ENCODE measurements around the gene RALGPS1. TPM values are rescaled to one million over a fixed set of nuclear protein-coding genes. Genes with fewer than 3 reads are reported as not detected.
A peak's percentile ranks its signal among the peaks of the same experiment; 100 is the strongest.

Gene RALGPS1
- total and polyA plus RNA-seq, 8 donors: 4.7 to 150 (median 42.2) TPM

DNA sequence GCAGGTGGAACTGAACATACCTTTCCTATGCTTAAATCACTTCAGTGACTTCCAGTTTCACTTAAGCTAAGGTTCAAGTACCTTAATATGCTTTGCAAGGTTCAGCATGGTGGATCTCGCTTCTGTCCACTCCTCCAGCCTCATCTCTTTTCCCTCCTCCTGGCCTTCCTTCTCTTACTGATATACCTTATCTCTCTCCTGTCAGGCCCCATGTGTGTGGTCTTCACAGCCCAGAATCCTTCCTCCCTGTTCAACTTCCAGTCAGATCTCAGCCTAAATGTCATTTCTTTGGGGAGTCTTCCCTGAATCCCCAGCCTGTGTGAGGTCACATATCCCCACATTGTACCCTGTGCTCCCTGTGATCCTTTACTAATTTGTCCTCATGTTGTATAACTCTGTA lies 120.1 kb downstream of the RALGPS1 start:
- TF ChIP-seq POLR2AphosphoS5 (IDR thresholded peaks at IDR 0.05): no peak
- TF ChIP-seq CTCF (IDR thresholded peaks at IDR 0.05): no peak
- no peak for TF ChIP-seq POLR2A (IDR thresholded peaks at IDR 0.05)
- TF ChIP-seq EP300 (IDR thresholded peaks at IDR 0.05): no peak
- WGBS, 5 donors: 96 to 100% (median 100%) methylated on average over 1 of the region's 1 CpG
- no peaks in the 10 kb centered on the region for H3K27me3 ChIP-seq

DNA sequence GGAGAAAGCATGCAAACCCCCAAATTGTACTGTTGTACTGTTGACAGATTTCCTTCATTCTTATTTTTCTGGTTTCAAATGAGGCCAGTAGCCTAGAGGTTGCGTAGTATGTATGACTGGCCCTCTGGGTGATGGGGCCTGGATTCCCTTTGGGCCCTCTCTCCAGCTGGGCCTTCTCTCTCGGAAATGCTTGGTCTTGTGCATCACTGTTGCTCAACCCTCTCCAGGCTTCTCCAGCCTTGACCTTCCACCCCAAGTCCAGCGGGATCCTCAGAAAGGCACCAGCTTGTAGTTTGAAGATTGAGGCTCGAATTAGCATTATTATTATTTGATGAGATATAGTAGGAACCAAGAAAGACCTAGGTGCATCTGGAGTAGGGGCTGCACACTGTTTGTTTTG lies 120.8 kb downstream of the RALGPS1 start:
- Histone ChIP-seq H3K4me3 (no peak overlapping the region), H3K27me3 (no peaks in the 10 kb centered on the region), H3K27ac (peak overlapping the region in 4 of 5 donors; percentile 34 to 65 (median 49)), H3K9me3 (no peaks in the 10 kb centered on the region), H3K36me3 (no peaks in the 10 kb centered on the region), H3K4me1 (peaks cover 0 to 28% (median 12%) of the 10 kb centered on the region in 4 donors)
- intact Hi-C loops (cut with DNase I; ENCODE audit: low total_unique reads): no loop called here
- 76 to 89% (median 82%) methylated on average over 4 of the region's 4 CpGs for WGBS, 5 donors
- peak; percentile 14 to 43 (median 31) for TF ChIP-seq POLR2AphosphoS5 (IDR thresholded peaks at IDR 0.05)
- no peak for TF ChIP-seq CTCF (IDR thresholded peaks at IDR 0.05)
- no peak for DNase-seq

More for the DNA sequence above, 120.1 kb downstream of the RALGPS1 start:
- intact Hi-C loops (cut with DNase I; ENCODE audit: low total_unique reads): no loop called here
- Histone ChIP-seq H3K27ac (peak overlapping the region in 3 of 5 donors; percentile 13 to 65 (median 37)), H3K36me3 (no peaks in the 10 kb centered on the region), H3K4me3 (no peak overlapping the region), H3K9me3 (no peaks in the 10 kb centered on the region), H3K4me1 (peaks cover 0 to 28% (median 12%) of the 10 kb centered on the region in 4 donors)
- DNase-seq: no peak

- Histone ChIP-seq H3K9me3 (no peaks in the 10 kb centered on the region), H3K36me3 (no peaks in the 10 kb centered on the region), H3K27ac (peak overlapping the region in 4 of 5 donors; percentile 28 to 65 (median 48)), H3K4me3 (no peak overlapping the region), H3K27me3 (no peaks in the 10 kb centered on the region), H3K4me1 (peaks cover 0 to 24% (median 12%) of the 10 kb centered on the region in 4 donors)
- TF ChIP-seq CTCF (IDR thresholded peaks at IDR 0.05) (no peak), POLR2AphosphoS5 (IDR thresholded peaks at IDR 0.05) (no peak), POLR2A (IDR thresholded peaks at IDR 0.05) (no peak), EP300 (IDR thresholded peaks at IDR 0.05) (no peak)
- WGBS, 5 donors: 72 to 89% (median 79%) methylated on average over 4 of the region's 4 CpGs
- intact Hi-C loops (cut with DNase I; ENCODE audit: low total_unique reads): no loop called here
- DNase-seq: peak in 1 of 2 donors; percentile 55
Measured at GRCh38 chr9:127035948-127036347, 121.4 kb downstream of the RALGPS1 start.

GRCh38 chr9:127036437-127036836 lies 121.9 kb downstream of the RALGPS1 start:
- Histone ChIP-seq H3K27me3 (no peaks in the 10 kb centered on the region), H3K27ac (peak overlapping the region in 4 of 5 donors; percentile 28 to 65 (median 48)), H3K36me3 (no peaks in the 10 kb centered on the region), H3K4me3 (no peak overlapping the region), H3K4me1 (peaks cover 0 to 19% (median 12%) of the 10 kb centered on the region in 4 donors), H3K9me3 (no peaks in the 10 kb centered on the region)
- WGBS, 5 donors: 86 to 98% (median 93%) methylated on average over 2 of the region's 2 CpGs
- TF ChIP-seq POLR2A (IDR thresholded peaks at IDR 0.05) (no peak), CTCF (IDR thresholded peaks at IDR 0.05) (no peak), POLR2AphosphoS5 (IDR thresholded peaks at IDR 0.05) (no peak), EP300 (IDR thresholded peaks at IDR 0.05) (no peak)
- intact Hi-C loops (cut with DNase I; ENCODE audit: low total_unique reads): no loop called here
- DNase-seq: no peak
